NCI-H460 (cell line): ENCODE data around the gene MCM5. TPM values are rescaled to one million over a fixed set of nuclear protein-coding genes. Genes with fewer than 3 reads are reported as not detected.
"Not testable (repeated sequence)": the region's sequence is repeated elsewhere in the genome, so short reads cannot be mapped to it uniquely, and the experiment has no call there.

ENCODE experiments used
- DNase-seq: peaks from one replicate; pipeline ENCODE4 v3.0.0-alpha.2; 2016; ENCODE audit warnings: low read depth; ENCODE audit errors: extremely low read depth
- total RNA-seq: library from RNA; depleted of rRNA; stranded (reverse); fragments of >200 nt; shearing (Covaris generic); gene quantifications from 2 replicates; pipeline ENCODE4 v1.2.3, GENCODE V29; 2014

Gene MCM5
- total RNA-seq, 1 experiment from 2014 or later: 32.1 TPM

- DNase-seq: no peak
Measured at GRCh38 chr22:35377735-35378134, 22.2 kb upstream of the MCM5 start.

- DNase-seq: no peak
Measured at GRCh38 chr22:35378621-35379020, 21.3 kb upstream of the MCM5 start.

GRCh38 chr22:35379146-35379993 lies 20.6 kb upstream of the MCM5 start:
- DNase-seq: no peak

GRCh38 chr22:35380013-35380412 lies 19.9 kb upstream of the MCM5 start:
- DNase-seq: no peak

- peak; percentile 77 for DNase-seq
Measured at GRCh38 chr22:35380537-35381423, 19.2 kb upstream of the MCM5 start, which contains the start of gene HMOX1. Gene HMOX1, plus strand, starts transcription at chr22:35381096. Its CDS starts 78 bp downstream, at chr22:35381174.

- no peak for DNase-seq
Measured at GRCh38 chr22:35381424-35382009, 18.4 kb upstream of the MCM5 start.

GRCh38 chr22:35383679-35384071 lies 16.3 kb upstream of the MCM5 start:
- no peak for DNase-seq

- DNase-seq: no peak
Measured at GRCh38 chr22:35384527-35384926, 15.4 kb upstream of the MCM5 start.

GRCh38 chr22:35384975-35385588 lies 14.9 kb upstream of the MCM5 start:
- DNase-seq: no peak

GRCh38 chr22:35386670-35387288 lies 13.2 kb upstream of the MCM5 start:
- DNase-seq: no peak

- no peak for DNase-seq
Measured at GRCh38 chr22:35390933-35391332, 9.0 kb upstream of the MCM5 start.

- DNase-seq: no peak
Measured at GRCh38 chr22:35392357-35392756, 7.6 kb upstream of the MCM5 start.

- no peak for DNase-seq
Measured at GRCh38 chr22:35393116-35394010, 6.6 kb upstream of the MCM5 start.

- DNase-seq: no peak
Measured at GRCh38 chr22:35394011-35394312, 6.0 kb upstream of the MCM5 start.

- DNase-seq: no peak
Measured at GRCh38 chr22:35394810-35395563, 5.0 kb upstream of the MCM5 start.

GRCh38 chr22:35396622-35397021 lies 3.3 kb upstream of the MCM5 start:
- DNase-seq: not testable (repeated sequence)

GRCh38 chr22:35397095-35397904 lies 2.6 kb upstream of the MCM5 start:
- DNase-seq: no peak

- DNase-seq: no peak
Measured at GRCh38 chr22:35398591-35398973, 1.4 kb upstream of the MCM5 start.
